ENCODE measurements around the gene PLEKHA4. TPM values are rescaled to one million over a fixed set of nuclear protein-coding genes. Genes with fewer than 3 reads are reported as not detected.

PLEKHA4 gene
- polyA plus RNA-seq, 1 donor (not counting 4 experiments of a cell fraction or from before 2014, with no cell fraction given) = 1.8 TPM

DNA sequence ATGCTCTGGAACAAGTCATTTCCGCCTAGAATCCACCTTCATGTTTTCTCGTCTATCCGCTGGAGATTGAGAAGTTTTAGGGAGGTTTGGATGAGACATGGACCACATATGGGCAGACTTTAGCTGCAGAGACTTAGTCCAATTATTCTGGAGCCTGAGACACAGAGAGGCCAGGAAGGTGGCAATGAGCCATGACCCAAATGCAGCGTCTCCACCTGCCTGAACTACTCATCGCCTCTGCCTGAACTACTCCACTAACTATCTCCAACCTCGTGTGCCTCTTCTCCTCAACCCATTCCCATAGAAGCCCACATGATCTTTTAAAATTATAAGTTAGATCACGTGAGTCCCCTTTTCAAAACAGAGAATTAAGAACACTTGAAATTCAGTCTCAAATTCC is 5.6 kb downstream of the PLEKHA4 start:
- FAIRE-seq (no peak), DNase-seq (ENCODE audit: low read depth, low spot score) (no peak)
- Histone ChIP-seq H4K20me1 (ENCODE audit: control insufficient read depth, extremely low read depth, insufficient read depth, low read length) (no peaks in the 10 kb centered on the region), H3K4me2 (ENCODE audit: control insufficient read depth, extremely low read depth, insufficient read depth, low read depth, low read length) (no peak overlapping the region), H2AFZ (ENCODE audit: control insufficient read depth, low read length) (no peak overlapping the region), H3K9ac (ENCODE audit: control insufficient read depth, extremely low read depth, insufficient read depth, low read length) (no peak overlapping the region), H3K27ac (ENCODE audit: control insufficient read depth, insufficient read depth, low read length) (no peak overlapping the region), H3K9me1 (ENCODE audit: control insufficient read depth, extremely low read depth, insufficient read depth, low read length) (no peaks in the 10 kb centered on the region), H3K4me3 (ENCODE audit: control insufficient read depth in 2 of 3, extremely low read depth in 1 of 3, insufficient read depth in 2 of 3, low read depth in 1 of 3, low read length in 3 of 3) (no peak overlapping the region), H3K27me3 (ENCODE audit: control insufficient read depth, extremely low read depth, insufficient read depth, low read length) (no peaks in the 10 kb centered on the region), H3K79me2 (ENCODE audit: control insufficient read depth, insufficient read depth, low read length) (no peaks in the 10 kb centered on the region), H3K9me3 (ENCODE audit: control insufficient read depth, low read depth, low read length) (no peaks in the 10 kb centered on the region), H3K36me3 (ENCODE audit: control insufficient read depth in 2 of 2, extremely low read depth in 1 of 2, insufficient read depth in 2 of 2, low read length in 2 of 2) (no peaks in the 10 kb centered on the region), H3K4me1 (ENCODE audit: control insufficient read depth, extremely low read depth, insufficient read depth, low read length) (peaks cover 6% of the 10 kb centered on the region)
- TF ChIP-seq CTCF (optimal IDR thresholded peaks at IDR 0.05 in 1 of 3, IDR thresholded peaks at IDR 0.05 in 1 of 3, conservative IDR thresholded peaks at IDR 0.05 in 1 of 3; ENCODE audit: extremely low read depth in 1 of 3, insufficient read depth in 2 of 3, low read length in 3 of 3) (no peak), EZH2 (IDR thresholded peaks at IDR 0.05; ENCODE audit: low read length) (no peak)
- dilution Hi-C loops (cut with MboI; ENCODE audit: extremely low pct_ligation_motif_present, low sequenced_read_pairs) = no loop called here

DNA sequence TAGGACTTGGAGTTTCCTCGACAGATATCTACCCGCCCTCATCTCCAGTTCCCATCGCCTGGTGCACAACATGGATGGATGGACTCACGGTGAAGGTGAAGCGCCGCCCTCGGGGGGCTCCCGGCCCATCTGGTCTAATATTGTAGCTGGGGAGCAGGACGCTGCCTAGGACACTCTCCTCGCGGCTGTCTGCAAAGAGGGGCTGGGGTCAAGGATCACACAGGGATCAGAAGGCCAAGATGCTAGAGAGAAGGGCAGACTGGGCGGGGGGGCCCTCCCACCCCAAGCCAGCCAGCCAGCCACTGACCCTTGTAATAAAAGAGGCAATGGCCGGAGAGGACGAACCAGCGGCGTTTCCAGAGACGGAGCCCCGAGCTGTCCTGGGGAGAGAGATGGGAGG is 7.1 kb downstream of the PLEKHA4 start:
- Histone ChIP-seq H3K36me3 (ENCODE audit: control insufficient read depth in 2 of 2, extremely low read depth in 1 of 2, insufficient read depth in 2 of 2, low read length in 2 of 2) (no peaks in the 10 kb centered on the region), H3K4me1 (ENCODE audit: control insufficient read depth, extremely low read depth, insufficient read depth, low read length) (no peaks in the 10 kb centered on the region), H3K27ac (ENCODE audit: control insufficient read depth, insufficient read depth, low read length) (no peak overlapping the region), H3K9me3 (ENCODE audit: control insufficient read depth, low read depth, low read length) (no peaks in the 10 kb centered on the region), H3K4me3 (ENCODE audit: control insufficient read depth in 2 of 3, extremely low read depth in 1 of 3, insufficient read depth in 2 of 3, low read depth in 1 of 3, low read length in 3 of 3) (no peak overlapping the region), H3K9ac (ENCODE audit: control insufficient read depth, extremely low read depth, insufficient read depth, low read length) (no peak overlapping the region), H3K9me1 (ENCODE audit: control insufficient read depth, extremely low read depth, insufficient read depth, low read length) (no peaks in the 10 kb centered on the region), H3K4me2 (ENCODE audit: control insufficient read depth, extremely low read depth, insufficient read depth, low read depth, low read length) (no peak overlapping the region), H2AFZ (ENCODE audit: control insufficient read depth, low read length) (no peak overlapping the region), H3K27me3 (ENCODE audit: control insufficient read depth, extremely low read depth, insufficient read depth, low read length) (no peaks in the 10 kb centered on the region), H3K79me2 (ENCODE audit: control insufficient read depth, insufficient read depth, low read length) (no peaks in the 10 kb centered on the region), H4K20me1 (ENCODE audit: control insufficient read depth, extremely low read depth, insufficient read depth, low read length) (no peaks in the 10 kb centered on the region)
- no peak for FAIRE-seq
- DNase-seq (ENCODE audit: low read depth, low spot score) = no peak
- TF ChIP-seq EZH2 (IDR thresholded peaks at IDR 0.05; ENCODE audit: low read length) = no peak
- TF ChIP-seq CTCF (optimal IDR thresholded peaks at IDR 0.05 in 1 of 3, IDR thresholded peaks at IDR 0.05 in 1 of 3, conservative IDR thresholded peaks at IDR 0.05 in 1 of 3; ENCODE audit: extremely low read depth in 1 of 3, insufficient read depth in 2 of 3, low read length in 3 of 3) = no peak
- dilution Hi-C loops (cut with MboI; ENCODE audit: extremely low pct_ligation_motif_present, low sequenced_read_pairs) = no loop called here
